HG02759 (cell line): ENCODE data around the gene ZBTB20.

Experiments
- ATAC-seq: cut with Tn5 transposase; IDR thresholded peaks from one replicate; pipeline ENCODE4 v1.9.1; 2021; ENCODE audit warnings: mild to moderate bottlenecking, moderate library complexity; ENCODE audit not compliant: unreplicated experiment

Gene ZBTB20

GRCh38 chr3:114453361-114453780, 693.7 kb downstream of the ZBTB20 start:
- no peak for ATAC-seq

GRCh38 chr3:114452937-114453336, 694.2 kb downstream of the ZBTB20 start:
- no peak for ATAC-seq

DNA sequence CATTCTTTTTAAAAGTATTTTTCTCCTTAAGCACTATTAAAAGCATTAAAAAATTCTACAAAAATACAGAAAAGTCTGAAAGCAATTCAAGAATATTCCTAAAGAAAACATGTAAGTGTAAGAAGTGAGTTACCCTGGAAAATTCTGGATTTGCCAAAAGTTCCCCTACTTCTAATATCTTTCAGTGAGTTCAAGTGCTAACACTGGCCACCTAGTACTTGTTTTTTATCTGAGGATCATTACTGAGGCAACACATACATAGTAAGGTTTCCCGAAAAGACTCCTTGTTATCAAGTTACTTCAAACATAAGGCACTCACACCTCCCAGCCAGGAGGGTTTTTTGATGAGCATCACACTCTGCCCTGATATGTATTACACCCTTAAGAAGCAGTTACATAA, 694.8 kb downstream of the ZBTB20 start:
- no peak for ATAC-seq

DNA sequence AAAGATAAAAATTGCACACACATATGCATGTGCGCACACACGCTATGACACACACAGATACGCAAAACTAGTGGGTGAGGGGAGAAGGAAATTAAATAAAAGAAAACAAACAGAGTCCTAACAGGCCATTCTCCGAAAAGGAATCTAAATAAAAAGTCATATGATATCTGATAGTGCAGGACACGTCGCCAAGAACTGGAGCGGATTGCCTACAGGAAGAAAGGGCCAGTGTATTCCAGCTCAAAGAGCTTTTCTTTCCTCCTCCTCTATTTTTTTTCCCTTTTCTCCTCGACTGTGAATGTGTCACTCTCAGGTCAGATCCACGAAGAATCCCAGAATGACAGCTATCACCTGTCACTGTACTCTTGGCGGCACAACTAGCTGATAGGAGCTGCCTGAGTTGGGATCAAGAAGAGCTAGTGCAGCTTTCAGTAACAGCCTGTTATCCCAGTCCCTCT, 695.5 kb downstream of the ZBTB20 start:
- ATAC-seq: peak; percentile 5

DNA sequence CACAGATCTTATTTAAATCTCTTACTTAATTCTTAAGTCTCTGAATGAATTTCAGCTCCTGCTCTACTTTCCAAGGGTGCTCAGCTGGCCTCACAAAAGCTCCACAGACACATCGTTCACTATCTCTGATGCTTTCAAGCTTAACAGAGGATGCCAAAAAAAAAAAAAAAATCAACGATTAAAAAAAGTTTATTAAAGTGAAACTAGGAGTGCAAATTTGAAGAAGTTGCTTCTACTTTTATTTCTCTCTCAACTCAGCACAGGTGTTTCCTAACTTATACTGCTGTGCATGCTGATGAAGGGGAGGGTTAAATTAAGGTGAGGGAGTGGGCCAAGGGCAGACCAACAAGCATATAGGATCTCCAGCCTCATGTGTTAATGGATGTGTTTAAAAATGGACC, 696.0 kb downstream of the ZBTB20 start:
- ATAC-seq: peak; percentile 37

- ATAC-seq: peak; percentile 27
Observed at GRCh38 chr3:114450008-114450596, 697.0 kb downstream of the ZBTB20 start.

DNA sequence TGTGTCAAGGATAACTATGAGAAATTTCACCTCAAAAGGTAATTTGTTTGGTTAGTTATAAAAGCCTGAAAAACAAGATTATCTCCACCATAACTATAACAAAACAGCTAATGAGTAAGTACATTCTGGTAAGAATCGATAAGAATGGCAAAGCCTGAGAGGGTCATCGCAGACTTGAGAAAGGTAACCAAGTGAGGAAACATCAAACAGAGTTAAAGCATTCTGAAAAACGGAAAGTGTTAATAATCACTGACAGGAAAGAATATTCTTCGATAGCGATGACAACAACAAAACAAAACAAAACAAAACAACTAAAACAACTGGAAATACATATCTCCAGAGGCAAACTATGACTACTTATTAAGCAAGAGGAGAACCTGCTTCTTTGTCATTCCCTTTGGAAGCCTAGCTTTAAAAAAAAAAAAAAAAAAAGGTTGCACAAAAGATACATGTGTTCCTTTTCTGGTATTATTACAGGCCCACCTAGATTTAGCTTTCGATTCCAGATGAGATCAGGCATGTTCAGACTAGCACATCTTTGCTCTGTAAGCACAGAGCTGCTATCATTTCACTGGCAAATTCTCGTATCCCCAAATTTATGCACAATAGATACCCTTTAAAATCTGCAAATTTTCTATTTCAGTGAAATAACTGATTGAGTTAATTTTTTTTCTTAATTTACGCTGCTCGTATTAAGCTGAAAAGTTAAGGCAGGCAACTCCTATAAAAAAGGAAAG, 697.6 kb downstream of the ZBTB20 start:
- ATAC-seq: peak; percentile 31

DNA sequence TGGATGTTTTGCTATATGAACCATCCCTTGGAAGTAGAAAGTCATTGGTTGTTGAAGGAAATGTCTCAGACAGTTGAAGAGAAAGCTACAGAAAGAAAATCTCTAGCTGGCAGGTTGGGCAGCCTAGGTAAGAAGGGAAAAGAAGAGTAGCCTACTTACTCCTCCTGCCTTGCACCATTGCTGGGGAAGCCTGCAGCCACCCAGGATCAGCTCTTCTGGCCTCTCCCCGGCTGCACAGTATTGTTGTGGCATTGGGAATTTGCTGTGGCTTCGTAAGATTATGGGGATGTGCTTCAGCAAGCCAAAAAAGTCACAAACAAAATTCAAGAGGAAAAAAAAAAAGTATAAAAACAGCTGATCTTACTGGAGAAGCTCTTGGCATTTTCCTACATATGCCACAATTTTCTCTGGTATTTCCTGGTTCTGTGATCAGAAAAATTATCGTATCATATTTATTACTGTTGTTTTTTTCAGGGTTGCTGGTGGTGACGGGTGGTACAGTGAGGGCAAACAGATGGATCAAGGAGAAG, 699.1 kb downstream of the ZBTB20 start:
- ATAC-seq: no peak

DNA sequence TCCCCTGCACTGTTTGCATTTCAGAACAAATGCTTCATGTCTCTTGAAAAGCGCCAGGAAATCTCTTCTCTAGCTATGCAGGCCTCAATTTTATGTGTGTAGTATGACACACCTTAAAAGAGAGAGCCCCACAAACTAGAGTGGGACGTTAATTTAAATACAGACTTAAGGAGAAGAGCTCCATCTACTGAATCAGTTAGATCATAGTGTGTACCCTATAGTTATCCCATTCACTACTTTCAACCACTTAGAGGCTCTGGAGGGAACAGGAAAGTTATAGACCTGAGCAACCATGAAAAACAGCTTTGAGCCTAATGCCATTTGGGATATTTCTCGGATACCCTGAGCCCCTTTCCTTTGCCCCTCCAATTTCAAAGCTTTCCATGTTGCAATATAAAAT, 699.5 kb downstream of the ZBTB20 start:
- no peak for ATAC-seq

- no peak for ATAC-seq
Observed at GRCh38 chr3:114446600-114446999, 700.5 kb downstream of the ZBTB20 start.

- no peak for ATAC-seq
Observed at GRCh38 chr3:114445233-114445632, 701.9 kb downstream of the ZBTB20 start.

DNA sequence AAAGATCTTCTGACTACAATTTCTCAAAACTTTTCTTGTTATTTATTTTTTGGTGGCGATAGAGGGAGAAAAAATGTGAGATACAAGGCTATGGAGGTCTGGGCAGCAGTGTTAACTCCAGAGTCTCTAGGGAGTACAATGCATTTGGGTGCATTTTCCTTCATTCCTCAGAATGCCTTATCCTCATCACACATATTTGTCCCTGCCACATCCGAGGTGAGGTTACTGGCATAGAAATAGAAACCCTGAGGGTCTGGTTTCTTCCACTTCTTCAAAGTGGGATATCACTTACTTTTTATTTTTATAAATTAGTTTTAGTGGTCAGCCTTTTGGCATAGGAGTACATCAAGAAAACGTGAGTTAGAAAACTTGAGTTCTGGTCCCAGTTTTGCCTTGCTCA, 702.9 kb downstream of the ZBTB20 start:
- no peak for ATAC-seq

- no peak for ATAC-seq
Observed at GRCh38 chr3:114442246-114442645, 704.8 kb downstream of the ZBTB20 start.

GRCh38 chr3:114441386-114441785, 705.7 kb downstream of the ZBTB20 start:
- ATAC-seq: no peak

DNA sequence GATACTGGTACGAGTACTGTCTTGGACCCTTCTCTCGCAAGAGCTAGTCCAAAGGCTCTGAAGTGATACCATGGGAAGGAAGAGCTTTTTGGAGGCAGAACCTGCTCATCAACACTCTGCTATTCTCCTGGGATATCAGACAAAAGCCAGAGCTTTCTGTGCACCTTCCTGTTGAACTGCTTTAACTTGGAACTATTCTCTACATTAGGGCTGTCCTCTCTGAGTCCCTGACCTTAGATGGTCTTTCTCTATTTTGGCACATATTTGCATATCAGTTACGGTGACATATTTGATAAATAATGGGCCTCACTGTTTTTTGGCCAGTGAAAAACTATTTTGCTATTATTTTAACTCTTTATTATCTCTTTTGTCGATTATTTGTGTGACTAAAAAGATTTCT, 706.4 kb downstream of the ZBTB20 start:
- no peak for ATAC-seq

GRCh38 chr3:114439284-114439683, 707.8 kb downstream of the ZBTB20 start:
- ATAC-seq: no peak

- peak; percentile 55 for ATAC-seq
Observed at GRCh38 chr3:114437897-114438296, 709.2 kb downstream of the ZBTB20 start.

DNA sequence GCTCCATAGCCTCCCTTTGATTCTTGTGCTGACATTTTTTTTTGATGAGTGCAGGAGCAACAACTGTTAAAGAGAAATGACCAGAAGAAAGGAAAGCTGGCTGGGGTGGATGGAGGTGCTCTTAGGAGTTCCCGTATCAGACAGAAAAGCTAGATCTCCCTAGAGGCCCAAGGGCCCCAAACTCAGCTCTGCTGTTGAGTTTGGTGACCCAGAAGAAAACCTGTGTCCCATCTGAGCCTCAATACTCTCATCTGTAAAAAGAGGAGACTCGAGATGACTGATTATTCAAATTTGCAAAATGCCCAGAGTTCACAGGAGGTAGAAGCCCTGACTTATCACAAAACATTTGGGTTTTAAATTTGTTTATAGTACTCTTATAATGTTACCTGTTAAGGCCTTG, 710.9 kb downstream of the ZBTB20 start:
- ATAC-seq: peak; percentile 37

DNA sequence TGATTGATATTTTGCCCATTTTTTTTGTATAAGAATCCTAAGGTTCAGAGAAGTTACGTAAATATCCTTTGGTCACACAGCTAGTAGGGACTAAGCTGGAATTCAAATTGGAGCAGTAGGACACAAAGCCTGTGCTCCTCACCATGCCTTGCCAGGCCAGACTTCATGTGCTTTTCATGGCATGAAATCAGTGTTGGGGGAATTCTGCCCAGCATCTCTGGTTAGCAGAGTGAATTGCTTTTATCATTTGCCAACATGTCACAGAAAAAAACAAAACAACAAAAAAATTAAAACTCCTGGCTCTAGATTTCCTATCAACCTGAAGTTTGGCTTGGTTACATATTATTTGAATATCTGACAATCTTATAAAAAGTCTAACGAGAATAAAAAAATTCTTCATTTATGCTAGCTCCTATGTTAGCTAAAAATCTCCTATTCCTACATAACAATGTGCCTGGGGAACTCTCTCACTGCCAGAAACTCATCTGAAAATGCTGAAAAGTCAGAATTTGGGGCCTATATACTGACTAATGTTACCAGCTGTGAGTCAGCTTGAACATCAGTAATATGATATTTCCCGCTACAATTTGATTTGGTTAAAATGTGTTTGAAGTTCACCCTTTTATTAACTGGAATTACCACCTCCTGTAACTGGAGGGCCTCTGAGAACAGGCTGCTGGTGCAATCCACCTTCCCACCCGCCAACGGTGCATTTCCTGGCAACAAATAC, 711.5 kb downstream of the ZBTB20 start:
- no peak for ATAC-seq

DNA sequence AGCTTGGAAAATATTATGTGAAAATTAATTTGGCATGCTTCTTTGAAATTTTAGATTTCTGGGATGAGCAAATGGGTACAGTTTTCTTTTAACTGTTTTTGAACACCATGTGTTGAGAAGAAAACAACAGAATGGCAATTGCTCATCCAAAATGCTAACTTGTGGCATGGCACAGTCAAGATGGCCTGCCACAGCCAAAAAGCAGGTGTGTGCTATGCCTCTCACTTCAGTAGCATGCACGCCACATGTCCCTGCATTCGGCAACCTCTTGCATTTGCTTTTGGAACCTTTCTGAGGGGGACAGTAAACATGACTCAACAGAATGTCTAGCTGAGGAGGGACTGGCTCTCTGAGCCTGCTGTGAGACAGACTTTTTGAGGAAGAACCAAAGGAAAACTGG, 714.8 kb downstream of the ZBTB20 start:
- no peak for ATAC-seq

- ATAC-seq: peak; percentile 91
Observed at GRCh38 chr3:114428044-114428595, 719.0 kb downstream of the ZBTB20 start.
